Measurements from ENCODE around the gene APLP2.

APLP2 gene

DNA sequence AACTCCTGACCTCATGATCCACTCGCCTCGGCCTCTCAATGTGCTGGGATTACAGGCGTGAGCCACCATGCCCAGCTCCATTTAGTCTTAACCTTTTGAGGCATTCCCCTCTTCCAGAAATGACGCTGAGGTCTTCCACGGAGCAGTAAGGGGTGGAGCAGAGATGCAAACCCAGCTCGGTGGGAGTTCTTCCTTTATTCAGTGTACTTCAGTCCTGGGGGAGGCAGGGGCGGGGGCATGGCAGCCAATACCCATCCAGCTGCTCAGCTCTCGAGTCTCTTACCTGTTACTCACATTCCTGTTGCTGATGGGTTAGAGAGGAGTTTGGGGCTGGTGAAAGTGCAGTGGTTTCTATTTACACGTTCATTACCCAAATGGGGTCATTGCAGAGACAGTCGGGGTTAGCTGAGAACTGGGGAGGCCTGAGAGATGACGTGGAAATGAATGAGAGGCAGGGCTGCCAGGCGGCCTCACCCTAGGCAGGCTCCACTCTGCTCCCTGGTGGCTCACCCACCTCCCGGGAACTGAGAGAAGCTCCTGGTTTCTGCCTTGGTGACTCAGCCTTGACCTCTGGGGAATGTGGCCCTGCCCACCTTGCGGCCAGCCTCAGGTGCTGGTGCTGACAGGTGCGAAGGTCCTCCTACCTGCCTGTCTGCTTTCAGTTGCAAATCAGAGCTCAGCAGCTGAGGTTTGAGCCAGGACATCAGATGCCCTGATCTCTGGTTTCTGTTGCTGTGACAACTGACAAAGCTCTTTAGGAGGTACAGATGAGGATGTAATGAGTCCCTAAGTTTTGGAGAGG lies 76.5 kb downstream of the APLP2 start:
- no peak for DNase-seq (ENCODE audit: low read depth, low spot score)

DNA sequence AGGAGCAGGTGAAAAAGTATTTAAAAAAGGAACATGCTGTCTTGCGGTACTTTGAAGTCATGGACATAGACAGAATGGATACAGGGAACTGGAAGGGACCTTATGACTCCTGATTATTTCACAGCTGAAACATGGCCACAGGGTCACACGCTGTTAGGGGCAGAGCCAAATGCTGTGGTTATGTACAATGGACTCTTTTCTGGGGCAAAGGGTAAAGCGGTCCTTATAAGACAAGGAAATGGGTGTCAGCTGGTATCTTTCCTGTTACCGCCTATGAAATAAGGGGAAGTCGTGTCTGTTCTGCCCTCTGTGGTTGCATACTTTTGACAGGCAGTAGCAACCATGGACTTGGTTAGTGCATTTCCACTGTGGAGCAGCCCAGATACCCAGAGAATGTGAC lies 77.1 kb downstream of the APLP2 start:
- DNase-seq (ENCODE audit: low read depth, low spot score) = no peak

DNA sequence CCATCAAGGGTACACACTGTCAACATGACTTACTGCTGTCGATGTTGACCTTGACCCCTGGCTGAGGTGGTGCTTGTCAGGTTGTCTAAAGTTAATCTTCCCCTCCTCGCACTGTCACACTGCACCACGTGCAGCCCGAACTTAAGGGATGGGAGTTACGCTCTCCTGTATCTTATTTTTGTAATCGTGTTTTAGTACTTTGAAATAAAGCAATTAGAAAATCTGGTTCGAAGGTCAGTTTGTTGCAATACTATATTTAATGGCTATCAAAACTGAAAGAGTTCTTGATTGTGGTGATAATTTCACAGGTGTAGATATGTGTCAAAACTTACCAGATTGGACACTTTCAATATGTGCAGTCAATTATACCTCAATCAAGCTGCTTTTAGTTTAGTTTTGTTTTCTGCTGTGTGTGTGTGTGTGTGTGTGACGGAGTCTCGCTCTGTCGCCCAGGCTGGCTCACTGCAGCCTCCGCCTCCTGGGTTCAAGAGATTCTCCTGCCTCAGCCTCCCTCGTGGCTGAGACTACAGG lies 79.2 kb downstream of the APLP2 start:
- no peak for DNase-seq (ENCODE audit: low read depth, low spot score)

DNA sequence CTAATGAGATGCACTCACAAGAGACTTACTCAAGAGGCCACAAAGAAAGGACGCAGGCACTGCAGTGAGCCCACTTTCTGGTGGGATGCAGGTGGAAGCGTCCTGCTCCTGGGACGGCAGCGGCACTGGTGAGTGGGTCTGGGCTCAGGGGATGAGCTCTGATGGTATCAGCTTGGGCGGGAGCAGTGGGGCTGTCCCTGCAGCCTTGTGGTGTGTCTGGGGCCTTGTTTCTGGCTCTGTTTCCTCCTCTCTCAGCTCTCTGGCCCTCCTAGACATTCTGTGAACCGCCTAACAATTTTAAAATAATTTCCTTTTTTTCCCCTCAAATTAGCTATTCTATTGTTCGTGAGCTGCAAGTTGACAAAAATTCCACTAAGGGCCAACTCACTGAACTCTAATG lies 81.1 kb downstream of the APLP2 start:
- DNase-seq (ENCODE audit: low read depth, low spot score) = no peak

DNA sequence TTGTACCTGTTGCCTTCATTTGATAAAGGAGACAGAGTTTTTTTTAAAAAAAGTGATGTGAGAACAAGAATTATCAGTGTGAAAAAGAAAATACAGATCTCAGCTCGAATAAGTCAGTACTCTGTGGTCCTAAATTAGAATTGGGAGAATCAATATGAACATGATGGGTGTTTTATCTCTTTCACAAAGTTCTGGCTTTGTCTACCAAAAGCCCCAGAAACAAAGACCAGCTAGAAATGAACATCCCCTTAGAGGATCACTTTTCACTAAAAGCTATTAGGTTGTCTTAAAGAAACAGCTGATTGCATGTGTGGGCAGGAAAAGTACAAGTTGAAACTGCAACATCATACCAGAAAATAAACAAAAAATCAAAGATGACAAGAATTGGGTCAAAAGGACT lies 81.5 kb downstream of the APLP2 start:
- no peak for DNase-seq (ENCODE audit: low read depth, low spot score)

DNA sequence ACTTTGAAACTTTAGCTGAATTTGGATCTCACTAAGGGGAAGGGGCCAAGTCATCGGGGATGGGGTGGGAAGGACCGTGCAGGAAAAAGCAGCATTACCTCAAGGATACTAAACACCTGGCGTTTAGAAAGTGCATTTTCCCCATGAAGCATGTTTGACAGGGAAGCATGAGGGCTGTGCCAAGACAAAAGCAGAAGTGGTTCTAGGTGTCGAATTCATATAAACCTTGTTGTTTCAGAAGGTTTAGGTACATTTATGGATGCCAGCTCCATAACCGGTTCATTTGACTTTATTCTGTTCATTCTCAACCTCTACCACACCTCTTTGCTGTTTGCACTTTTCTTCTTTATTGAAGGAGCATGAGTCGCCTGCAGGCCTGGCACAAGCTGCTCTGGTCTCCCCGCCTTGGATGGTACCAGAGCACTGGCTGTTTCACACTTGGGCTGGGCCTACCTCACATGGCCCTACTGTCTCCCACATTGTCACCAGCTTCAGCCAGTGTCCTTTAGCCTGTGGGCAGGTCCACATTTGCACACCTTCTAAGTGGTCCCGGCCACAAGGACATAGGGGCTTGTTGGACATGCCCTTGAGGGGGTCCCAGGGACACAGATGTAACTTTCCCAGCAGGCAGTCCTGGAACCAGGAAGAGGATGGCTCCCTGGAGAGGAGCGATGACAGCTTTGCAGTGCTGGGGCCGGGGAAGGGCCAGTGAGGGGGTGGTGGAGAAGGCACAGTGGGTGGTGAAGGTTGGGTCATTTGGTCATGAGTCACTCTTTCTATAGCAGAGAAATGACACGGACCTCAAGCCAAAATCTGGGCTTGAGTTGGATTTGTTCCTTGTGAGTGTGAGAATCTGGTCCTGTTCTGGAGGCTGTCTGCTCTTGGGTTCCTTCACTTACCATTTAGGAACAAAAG lies 86.7 kb downstream of the APLP2 start:
- DNase-seq (ENCODE audit: low read depth, low spot score) = no peak

DNA sequence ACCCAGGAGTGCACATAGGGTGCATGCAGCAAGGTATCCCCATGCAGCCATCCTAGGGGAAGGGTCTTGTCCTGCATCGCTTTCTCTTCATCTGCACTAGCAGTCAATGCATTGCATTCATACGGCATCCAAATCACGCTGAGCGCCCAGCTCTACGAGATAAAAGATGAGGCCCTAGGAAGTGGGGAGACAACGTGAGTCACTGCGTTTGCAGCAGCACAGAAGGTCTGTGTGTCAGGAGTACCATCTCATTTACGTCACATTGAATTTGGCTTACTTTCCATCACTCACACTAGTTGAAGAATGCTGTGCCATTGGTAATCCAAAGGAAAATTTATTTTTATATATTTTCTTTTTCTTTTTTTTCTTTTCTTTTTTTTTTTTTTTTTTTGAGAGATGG lies 87.4 kb downstream of the APLP2 start:
- DNase-seq (ENCODE audit: low read depth, low spot score) = no peak

DNA sequence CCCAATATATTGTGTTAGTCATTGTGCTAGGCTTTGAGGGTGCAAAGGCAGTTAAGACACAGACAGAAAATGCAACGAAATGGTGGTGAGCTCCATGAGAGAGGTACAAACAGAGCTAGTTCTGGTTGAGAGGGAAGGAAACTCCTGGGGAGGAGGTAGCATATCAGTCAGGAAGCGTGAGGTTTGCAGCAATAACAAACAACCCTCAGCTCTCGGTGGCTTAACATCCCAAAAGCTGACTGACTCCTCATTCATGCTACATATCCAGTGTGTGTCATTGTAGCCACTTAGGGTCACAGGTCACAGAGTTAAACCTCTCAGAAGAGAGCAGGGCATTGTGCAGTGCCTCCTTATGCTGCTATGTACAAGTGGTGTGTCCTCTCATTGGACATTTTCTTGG lies 88.1 kb downstream of the APLP2 start:
- DNase-seq (ENCODE audit: low read depth, low spot score) = no peak

DNA sequence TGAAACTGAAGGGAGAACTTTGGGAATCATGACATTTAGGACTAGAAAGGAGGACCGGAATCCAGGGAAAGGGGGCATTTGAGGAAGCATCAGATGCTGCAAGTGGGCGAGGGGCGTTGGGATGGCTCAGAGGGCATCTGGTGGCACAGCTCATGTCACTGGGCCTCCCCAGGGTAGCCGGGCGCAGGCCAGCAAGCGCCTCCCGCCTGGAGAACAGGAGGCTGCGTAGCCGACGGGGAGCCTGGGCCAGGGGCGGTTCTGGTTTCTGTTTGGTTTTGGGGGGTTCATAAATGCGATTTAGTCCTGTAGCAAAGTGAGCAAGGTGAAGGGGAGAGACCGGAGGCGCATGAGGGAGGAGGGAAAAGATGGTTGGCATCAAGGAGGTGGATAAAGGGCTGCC lies 89.4 kb downstream of the APLP2 start:
- DNase-seq (ENCODE audit: low read depth, low spot score) = no peak

DNA sequence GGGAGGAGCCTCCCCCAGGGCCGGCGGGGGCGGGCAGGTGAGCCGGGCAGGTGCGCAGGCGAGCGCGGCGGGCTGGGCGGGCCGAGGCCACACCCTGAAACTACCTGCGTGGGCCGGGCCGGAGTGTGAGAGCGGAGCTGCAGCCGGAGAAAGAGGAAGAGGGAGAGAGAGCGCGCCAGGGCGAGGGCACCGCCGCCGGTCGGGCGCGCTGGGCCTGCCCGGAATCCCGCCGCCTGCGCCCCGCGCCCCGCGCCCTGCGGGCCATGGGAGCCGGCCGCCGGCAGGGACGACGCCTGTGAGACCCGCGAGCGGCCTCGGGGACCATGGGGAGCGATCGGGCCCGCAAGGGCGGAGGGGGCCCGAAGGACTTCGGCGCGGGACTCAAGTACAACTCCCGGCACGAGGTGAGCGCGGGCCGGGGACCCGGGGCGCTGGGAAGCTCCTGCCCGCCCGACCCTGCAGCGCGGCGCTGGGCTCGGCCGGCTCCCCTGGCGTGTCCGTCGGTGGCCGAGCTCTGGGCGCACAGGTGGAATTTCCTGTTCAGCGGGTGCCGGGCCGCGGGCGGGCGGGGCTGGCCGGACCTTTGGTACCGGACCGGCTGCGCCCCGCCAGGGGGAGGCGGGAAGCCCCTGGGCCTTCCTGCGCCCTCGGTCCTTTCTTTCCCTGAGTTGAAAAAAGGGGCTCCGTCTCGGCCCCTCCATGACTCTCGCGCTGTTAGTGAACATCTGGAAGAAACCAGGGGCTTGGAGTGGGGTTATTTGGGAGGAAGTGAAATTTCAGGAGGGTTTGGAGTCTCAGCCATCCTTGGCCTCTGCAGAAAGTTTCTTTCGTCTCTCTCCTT lies 90.2 kb downstream of the APLP2 start, which contains the start of gene ST14:
Gene ST14 (plus strand): TSS at position 126 of the 841 bp plus-strand sequence. CDS start 198 bp downstream, at position 324.
- DNase-seq (ENCODE audit: low read depth, low spot score) = no peak

DNA sequence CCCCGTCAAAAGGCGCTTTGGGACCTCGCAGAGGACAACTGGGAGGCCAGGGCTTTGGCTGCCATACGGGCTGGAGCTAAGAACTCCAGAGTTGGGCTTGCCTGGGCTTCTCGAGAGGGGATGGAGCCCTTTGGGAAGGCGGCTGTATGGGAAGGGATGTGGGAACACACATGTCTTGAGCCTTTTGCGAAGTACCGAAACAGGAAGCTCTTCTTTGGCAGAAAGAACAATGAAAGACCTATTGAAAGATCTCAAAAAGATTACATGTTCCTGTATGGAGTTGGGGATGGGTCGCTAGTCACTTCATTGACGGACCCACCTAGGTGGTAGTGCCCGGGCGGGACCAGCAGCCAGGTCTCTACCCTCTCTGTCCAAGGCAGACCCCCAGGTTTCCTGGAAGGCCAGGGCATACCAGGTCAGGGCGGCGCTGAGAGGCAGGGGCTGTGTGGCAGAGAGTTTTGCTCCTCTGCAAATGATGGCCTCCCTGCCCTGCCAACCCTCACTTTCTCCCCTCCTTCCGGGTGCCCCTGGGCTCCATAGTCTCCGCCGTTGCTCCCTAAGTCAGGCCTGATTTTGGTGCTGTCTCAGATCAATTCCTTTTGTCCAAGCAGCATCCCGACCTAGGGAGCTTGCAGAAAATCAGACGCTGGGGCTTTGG lies 90.9 kb downstream of the APLP2 start:
- no peak for DNase-seq (ENCODE audit: low read depth, low spot score)

DNA sequence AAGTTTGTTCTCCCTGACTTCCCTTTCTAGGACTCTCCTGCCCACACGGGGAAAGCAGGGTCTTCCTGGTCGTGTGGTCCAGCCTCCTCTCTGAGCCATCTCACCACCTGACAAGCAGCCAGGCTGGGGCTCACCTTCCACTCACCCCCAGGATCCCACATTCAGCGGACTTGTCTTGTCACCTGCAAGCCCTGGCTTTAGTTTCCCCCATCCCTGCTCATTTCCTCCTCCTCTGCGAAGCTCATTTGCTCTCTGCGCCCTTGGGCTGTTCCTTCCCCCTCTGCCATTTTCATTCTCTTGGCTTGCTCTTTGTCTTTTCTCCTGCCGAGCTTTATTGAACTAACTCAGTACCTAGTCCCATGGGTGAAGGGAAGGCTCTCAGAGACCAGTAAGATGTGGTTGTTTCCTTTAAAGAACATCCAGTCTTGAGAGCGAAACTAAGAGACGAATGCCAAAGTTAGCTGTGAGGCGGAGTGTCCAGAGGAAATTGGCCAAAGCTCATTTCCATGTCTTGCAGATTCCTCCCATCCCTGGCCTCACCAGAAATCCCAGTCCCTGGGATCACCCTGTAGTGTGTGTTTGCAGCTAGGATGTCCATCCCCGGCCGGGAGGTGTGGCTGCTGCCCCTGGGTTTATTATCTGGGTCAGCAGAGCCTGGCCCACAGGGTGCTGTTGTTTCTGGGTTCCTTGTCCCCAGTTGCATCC lies 91.9 kb downstream of the APLP2 start:
- DNase-seq (ENCODE audit: low read depth, low spot score) = no peak

DNA sequence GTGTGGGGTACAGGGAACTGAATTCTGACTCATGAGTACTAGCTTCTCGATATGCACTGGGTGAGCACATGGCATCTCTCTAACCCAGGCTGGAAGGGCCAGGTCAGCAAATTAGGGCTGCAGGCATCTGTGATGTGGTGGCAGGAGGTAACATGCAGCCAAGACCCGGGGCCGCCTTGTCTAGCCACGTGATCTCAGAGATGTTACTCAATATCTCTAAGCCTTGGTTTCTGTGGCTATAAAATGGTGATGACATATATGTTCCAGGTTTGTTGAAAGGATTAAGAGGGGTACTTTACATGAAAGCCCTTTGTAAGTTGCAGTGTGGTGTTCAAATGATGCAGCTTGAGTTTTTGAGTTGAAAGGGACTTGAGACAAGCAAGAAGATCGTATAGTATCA lies 93.0 kb downstream of the APLP2 start:
- no peak for DNase-seq (ENCODE audit: low read depth, low spot score)

DNA sequence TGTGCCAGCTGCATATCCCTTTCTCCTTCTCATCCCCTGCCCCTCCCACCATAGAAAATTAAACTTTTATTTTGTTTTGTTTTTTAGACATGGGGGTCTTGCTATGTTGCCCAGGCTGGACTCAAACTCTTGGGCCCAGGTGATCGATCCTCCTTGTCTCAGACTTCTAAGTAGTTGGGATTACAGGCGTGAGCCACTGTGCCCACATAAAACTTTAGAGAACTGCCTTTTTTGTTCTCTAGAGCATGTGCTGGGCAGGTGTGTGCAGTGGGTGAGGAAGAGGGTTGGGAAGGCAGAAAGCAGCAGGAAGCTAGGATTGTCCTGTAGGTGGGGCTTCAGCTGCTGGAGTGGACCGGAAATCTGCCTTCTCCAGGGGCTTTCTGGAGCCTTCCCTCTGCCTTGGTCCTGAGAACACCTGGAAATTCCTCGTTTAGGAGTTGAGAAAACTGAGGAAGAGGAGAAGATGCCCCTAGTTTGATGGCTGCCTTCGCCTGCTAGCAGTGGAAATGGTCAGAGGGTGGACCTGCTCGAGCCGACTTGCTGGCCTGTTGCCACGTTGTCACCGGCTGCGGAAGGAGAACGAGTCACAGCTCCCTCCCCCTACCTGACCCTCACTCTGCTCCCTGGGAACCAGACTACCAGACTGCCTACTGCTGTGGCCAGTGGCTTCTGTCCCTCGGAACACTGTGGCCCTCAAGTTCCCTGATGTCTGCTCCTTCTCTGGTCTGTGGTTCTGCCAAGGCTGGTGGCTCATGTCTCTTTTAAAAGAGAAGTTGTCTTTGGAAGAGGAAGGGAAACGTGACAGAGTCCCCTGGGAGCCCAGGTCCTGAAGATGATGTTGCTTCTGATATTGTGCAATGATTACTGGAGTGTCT lies 93.9 kb downstream of the APLP2 start:
- no peak for DNase-seq (ENCODE audit: low read depth, low spot score)

DNA sequence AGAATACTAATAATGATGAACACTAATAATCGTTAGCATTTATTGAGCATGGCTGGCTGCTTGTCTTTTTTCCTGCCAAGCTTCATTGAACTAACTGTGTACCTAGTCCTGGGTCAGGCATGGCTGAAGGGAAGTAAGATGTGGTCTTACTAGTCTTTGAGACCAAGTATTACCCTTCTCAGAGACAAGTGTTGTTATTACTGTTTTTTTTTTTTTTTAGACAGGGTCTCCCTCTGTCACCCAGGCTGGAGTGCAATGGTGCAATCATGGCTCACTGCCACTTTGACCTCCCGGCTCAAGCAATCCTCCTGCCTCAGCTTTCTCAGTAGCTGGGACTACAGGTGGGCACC lies 94.5 kb downstream of the APLP2 start:
- no peak for DNase-seq (ENCODE audit: low read depth, low spot score)

DNA sequence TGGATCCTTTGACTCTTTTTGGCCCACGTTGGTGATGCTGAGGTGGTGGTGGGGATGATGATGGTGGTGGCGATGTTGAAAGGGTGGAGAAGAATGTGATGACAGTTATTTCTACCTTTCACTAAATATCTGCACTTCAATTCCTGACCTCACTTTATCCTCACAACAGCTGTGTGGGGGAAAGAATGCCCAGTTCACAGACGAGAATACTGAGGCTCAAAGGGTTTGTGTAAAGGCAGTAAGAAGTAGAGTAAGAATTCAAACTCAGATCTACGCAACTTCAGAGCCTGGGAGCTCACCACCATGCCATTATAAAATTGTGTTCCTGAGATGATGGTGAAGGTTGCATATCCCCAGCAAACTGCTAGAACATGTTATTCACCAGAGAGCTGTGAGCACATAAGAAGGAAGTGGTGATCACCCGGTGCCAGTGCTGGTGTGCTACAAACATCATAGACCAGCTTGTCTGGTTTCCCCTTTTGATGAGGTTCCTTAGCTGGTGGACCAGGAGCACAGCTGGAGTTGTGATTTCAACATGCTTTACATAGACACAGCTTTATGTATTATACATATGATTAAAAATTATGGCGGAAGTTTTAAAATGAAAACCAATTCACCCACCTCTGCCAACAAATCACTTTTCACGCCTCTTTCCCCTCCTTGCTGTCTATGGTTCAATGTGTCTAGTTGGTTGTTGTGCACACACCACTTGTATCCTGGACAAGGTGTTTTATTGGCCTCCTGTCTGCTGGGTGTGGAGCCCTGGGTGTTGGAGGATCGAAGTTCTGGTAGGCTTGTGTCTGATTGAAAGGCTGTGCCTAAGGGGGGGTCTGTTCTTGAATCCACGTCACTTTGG lies 96.1 kb downstream of the APLP2 start:
- no peak for DNase-seq (ENCODE audit: low read depth, low spot score)

DNA sequence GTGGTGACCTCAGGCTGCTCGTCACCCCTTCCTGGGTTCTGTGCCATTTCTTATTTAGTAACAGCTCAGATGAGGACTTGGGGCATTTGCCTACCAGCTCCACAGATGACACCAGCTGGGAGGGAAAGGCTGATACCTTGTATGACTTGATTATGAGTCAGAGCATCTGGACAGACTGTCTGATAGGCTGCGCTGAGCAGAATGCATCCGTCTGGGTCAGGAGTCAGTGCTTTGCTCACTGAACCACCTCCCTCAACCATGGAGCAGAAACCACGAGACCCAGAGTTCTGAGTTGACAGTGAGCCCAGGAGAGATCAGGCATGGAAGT lies 96.7 kb downstream of the APLP2 start:
- DNase-seq (ENCODE audit: low read depth, low spot score) = peak; percentile 52

DNA sequence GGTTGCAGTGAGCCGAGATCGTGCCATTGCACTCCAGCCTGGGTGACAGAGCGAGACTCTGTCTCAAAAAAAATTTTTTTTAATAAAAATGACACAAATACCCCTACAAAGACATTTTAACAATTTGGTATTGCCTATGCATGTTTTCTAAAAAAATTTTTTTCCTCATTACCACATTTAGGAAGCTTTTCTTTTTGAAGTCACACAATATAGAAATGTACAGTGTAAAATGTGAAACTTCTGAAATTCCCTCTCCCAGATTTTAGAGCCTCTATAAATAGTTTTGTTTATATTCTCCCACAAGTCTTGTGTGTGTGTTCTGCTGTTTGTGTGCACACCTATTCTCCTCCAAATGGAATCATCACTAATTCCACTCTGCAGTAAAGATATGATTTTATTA lies 97.5 kb downstream of the APLP2 start:
- no peak for DNase-seq (ENCODE audit: low read depth, low spot score)

DNA sequence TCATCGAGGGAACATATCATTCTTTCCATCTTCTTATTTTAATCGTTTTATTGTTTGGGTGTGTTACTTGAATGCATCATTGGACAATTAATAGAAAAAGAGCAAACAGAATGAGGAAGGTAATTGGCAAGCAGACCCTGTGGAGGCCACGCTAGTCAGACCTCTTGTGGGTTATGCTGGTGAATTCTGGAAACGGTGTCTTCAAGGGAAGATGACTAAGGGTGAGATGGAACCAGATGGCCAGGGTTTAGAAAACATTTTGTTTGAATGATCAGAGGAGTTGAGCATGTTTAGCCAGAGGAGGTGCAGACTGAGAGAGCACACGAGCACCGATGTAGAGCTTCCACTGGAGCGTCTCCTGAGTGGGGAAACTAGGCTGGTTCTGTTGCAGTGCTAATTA lies 98.4 kb downstream of the APLP2 start:
- DNase-seq (ENCODE audit: low read depth, low spot score) = no peak
